Measurements from ENCODE around the gene TRAPPC2L.

Gene TRAPPC2L

GRCh38 chr16:88911946-88912310 lies 55.0 kb downstream of the TRAPPC2L start:
- DNase-seq = no peak

All from activated CD4-positive, alpha-beta T cell treated with anti-CD3 and anti-CD28 coated beads for 4 hours (primary cell).